ENCODE measurements around the gene LETM1. TPM values are rescaled to one million over a fixed set of nuclear protein-coding genes. Genes with fewer than 3 reads are reported as not detected.

Gene LETM1
- total and polyA plus RNA-seq, 4 experiments from 2014 or later, result 6.5 to 42.8 (median 25.5) TPM

DNA sequence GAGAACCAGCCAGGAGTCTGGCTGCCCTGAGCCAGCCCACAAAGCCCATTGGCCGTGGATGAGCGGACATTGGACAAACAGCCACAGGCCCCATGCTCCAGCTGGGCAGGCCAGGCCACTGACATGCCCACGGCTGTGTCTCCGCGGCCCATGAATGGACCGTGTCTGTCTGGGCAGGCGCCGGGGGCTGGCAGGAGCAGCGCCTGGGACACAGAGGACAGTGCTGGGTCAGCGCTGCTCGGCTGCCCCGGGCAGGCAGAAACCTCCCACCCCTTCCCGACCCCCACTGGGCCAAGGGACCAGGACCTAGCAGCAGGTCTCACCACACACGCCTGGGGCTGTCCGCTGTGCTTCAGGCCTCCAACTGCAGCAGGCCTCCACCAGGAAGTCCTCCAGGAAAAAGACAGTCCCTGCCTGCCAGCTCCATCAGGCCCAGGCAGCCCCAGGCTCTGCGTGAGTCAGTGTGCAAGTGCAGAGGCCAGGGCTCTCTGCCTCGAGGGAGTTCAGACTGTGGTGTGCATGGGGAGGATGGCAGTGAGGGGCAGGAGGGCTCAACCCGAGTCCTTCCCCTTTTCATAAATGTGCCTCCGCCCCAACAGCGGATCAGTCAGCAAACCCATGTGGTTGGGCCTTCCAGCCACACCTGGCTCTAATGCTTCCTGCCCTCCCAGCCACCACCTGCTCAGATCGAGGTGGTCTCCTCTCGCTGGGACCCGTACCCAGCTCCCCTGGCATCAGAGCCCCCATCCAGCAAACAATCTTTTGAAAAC is 80.0 kb downstream of the LETM1 start:
- ChIA-PET POLR2A (ENCODE audit: partially characterized antibody) (no interaction called here), CTCF (ENCODE audit: partially characterized antibody) (no interaction called here)
- H3K36me3 ChIP-seq (ENCODE audit: insufficient read depth, low read length), result no peaks in the 10 kb centered on the region
- no peak overlapping the region for H3K4me3 Mint-ChIP-seq
- intact Hi-C loops (cut with micrococcal nuclease), result no loop called here
- H3K4me3 ChIP-seq (ENCODE audit: low read length in 2 of 2), result no peak overlapping the region
- H3K4me1 Mint-ChIP-seq, result peaks cover 0 to 1% (median 0%) of the 10 kb centered on the region in 4 donors
- DNase-seq, result no peak
- no peaks in the 10 kb centered on the region for H3K27me3 ChIP-seq (ENCODE audit: insufficient read depth, low read length)
- no peak overlapping the region for H3K27ac ChIP-seq (ENCODE audit: low read depth, low read length)
- H3K9me3 ChIP-seq (ENCODE audit: control insufficient read depth in 1 of 2, low read length in 2 of 2), result no peaks in the 10 kb centered on the region
- no peaks in the 10 kb centered on the region for H3K9me3 Mint-ChIP-seq
- H3K27me3 Mint-ChIP-seq, result peaks cover 0 to 2% of the 10 kb centered on the region in 2 donors
- no peaks in the 10 kb centered on the region for H3K36me3 Mint-ChIP-seq
- no peaks in the 10 kb centered on the region for H3K4me1 ChIP-seq (ENCODE audit: insufficient read depth, low read length)
- no peak overlapping the region for H3K27ac Mint-ChIP-seq

DNA sequence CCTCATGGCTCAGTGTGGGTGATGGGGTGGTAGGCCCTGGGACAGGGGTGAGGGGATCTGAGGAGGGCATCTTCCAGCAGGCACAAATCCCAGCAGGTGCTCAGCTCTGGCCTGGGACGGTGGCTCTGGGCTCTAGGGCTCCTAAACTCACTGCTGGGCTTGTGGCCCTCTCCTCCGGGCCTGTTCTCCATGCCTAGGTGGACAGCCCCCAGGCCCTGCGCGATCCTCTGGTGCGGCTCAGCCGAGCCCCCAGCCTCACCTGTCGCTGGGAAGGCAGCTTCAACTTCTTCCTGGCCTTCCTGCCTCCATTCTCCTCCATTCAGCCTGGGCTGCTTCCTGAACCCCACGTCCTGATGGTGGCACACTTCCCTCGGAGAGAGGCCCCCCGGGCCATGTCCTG is 82.2 kb downstream of the LETM1 start:
- H3K27me3 Mint-ChIP-seq, result peaks cover 0 to 2% of the 10 kb centered on the region in 2 donors

GRCh38 chr4:1772853-1773538 is 83.0 kb downstream of the LETM1 start:
- no peak overlapping the region for H3K27ac Mint-ChIP-seq
- H3K4me1 Mint-ChIP-seq, result peaks cover 0 to 4% (median under 1%) of the 10 kb centered on the region in 4 donors
- POLR2A ChIA-PET (ENCODE audit: partially characterized antibody), result no interaction called here
- Histone ChIP-seq H3K9me3 (ENCODE audit: control insufficient read depth in 1 of 2, low read length in 2 of 2) (no peaks in the 10 kb centered on the region), H3K27me3 (ENCODE audit: insufficient read depth, low read length) (peaks cover 4% of the 10 kb centered on the region), H3K27ac (ENCODE audit: low read depth, low read length) (no peak overlapping the region), H3K4me1 (ENCODE audit: insufficient read depth, low read length) (no peaks in the 10 kb centered on the region), H3K4me3 (ENCODE audit: low read length in 2 of 2) (no peak overlapping the region), H3K36me3 (ENCODE audit: insufficient read depth, low read length) (no peaks in the 10 kb centered on the region)
- H3K27me3 Mint-ChIP-seq, result peaks cover 2 to 6% of the 10 kb centered on the region in 2 donors
- intact Hi-C loops (cut with micrococcal nuclease), result no loop called here
- H3K4me3 Mint-ChIP-seq, result no peak overlapping the region
- H3K9me3 Mint-ChIP-seq, result no peaks in the 10 kb centered on the region
- H3K36me3 Mint-ChIP-seq, result no peaks in the 10 kb centered on the region
- CTCF ChIA-PET (ENCODE audit: partially characterized antibody), result no interaction called here
- DNase-seq, result no peak

More for the DNA sequence above, 82.2 kb downstream of the LETM1 start:
- H3K27ac ChIP-seq (ENCODE audit: low read depth, low read length), result no peak overlapping the region
- no peaks in the 10 kb centered on the region for H3K27me3 ChIP-seq (ENCODE audit: insufficient read depth, low read length)
- Mint-ChIP-seq H3K36me3 (no peaks in the 10 kb centered on the region), H3K9me3 (no peaks in the 10 kb centered on the region), H3K4me3 (no peak overlapping the region), H3K27ac (no peak overlapping the region), H3K4me1 (peaks cover 0 to 1% (median 0%) of the 10 kb centered on the region in 4 donors)
- no peak for DNase-seq
- ChIA-PET CTCF (ENCODE audit: partially characterized antibody) (no interaction called here), POLR2A (ENCODE audit: partially characterized antibody) (no interaction called here)
- no peaks in the 10 kb centered on the region for H3K36me3 ChIP-seq (ENCODE audit: insufficient read depth, low read length)
- intact Hi-C loops (cut with micrococcal nuclease), result no loop called here
- H3K4me1 ChIP-seq (ENCODE audit: insufficient read depth, low read length), result no peaks in the 10 kb centered on the region
- no peak overlapping the region for H3K4me3 ChIP-seq (ENCODE audit: low read length in 2 of 2)
- no peaks in the 10 kb centered on the region for H3K9me3 ChIP-seq (ENCODE audit: control insufficient read depth in 1 of 2, low read length in 2 of 2)

DNA sequence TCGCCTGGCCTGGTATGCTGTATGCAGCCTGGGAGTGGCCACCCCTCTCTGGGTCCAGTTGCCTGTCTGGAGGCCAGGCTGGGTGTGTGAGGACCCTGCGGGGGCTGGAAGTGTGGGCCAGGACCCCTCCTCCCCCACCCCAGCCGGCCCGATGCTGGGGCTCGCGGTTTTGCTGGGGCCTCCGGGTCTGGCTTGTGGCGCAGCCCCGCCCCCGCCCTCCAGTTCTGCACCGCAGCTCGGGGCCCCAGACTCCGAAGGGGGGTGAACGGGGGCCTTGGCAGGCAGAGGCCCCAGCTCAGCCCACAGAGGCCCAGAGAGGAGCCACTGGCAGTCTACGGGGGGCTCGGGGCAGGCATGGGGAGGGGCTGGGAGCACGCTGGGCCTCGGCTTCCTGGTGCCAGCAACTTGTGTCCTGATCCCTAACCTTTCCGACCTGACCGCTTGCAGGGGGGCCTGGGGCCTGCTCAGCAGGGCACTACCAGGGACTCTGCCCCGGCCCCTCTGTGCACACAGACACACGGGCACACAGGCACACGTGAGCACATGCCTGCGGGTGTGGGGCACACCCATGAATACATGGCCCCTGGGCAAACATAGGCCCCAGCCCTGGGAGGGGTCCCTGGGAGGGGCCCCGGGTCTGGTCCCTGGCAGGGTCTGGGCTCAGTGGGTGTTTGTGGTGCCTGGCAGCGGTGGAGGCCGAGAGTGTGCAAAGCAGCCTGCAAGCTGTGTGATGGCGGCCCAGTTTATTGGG is 84.2 kb downstream of the LETM1 start:
- peaks cover 4% of the 10 kb centered on the region for H3K27me3 ChIP-seq (ENCODE audit: insufficient read depth, low read length)
- no peaks in the 10 kb centered on the region for H3K9me3 Mint-ChIP-seq
- no peaks in the 10 kb centered on the region for H3K4me1 ChIP-seq (ENCODE audit: insufficient read depth, low read length)
- ChIA-PET POLR2A (ENCODE audit: partially characterized antibody) (no interaction called here), CTCF (ENCODE audit: partially characterized antibody) (no interaction called here)
- H3K4me1 Mint-ChIP-seq, result peaks cover 0 to 4% (median under 1%) of the 10 kb centered on the region in 4 donors
- no peak for DNase-seq
- H3K27ac ChIP-seq (ENCODE audit: low read depth, low read length), result no peak overlapping the region
- no peak overlapping the region for H3K4me3 ChIP-seq (ENCODE audit: low read length in 2 of 2)
- H3K4me3 Mint-ChIP-seq, result no peak overlapping the region
- H3K9me3 ChIP-seq (ENCODE audit: control insufficient read depth in 1 of 2, low read length in 2 of 2), result no peaks in the 10 kb centered on the region
- no peak overlapping the region for H3K27ac Mint-ChIP-seq
- peaks cover 2 to 7% of the 10 kb centered on the region in 2 donors for H3K27me3 Mint-ChIP-seq
- intact Hi-C loops (cut with micrococcal nuclease), result no loop called here
- H3K36me3 Mint-ChIP-seq, result no peaks in the 10 kb centered on the region
- H3K36me3 ChIP-seq (ENCODE audit: insufficient read depth, low read length), result no peaks in the 10 kb centered on the region

GRCh38 chr4:1770791-1771231 is 85.1 kb downstream of the LETM1 start:
- ChIA-PET POLR2A (ENCODE audit: partially characterized antibody) (no interaction called here), CTCF (ENCODE audit: partially characterized antibody) (no interaction called here)
- H3K9me3 Mint-ChIP-seq, result no peaks in the 10 kb centered on the region
- no peaks in the 10 kb centered on the region for H3K9me3 ChIP-seq (ENCODE audit: control insufficient read depth in 1 of 2, low read length in 2 of 2)
- H3K27ac Mint-ChIP-seq, result no peak overlapping the region
- H3K36me3 ChIP-seq (ENCODE audit: insufficient read depth, low read length), result no peaks in the 10 kb centered on the region
- H3K4me3 Mint-ChIP-seq, result no peak overlapping the region
- intact Hi-C loops (cut with micrococcal nuclease), result no loop called here
- no peak overlapping the region for H3K27ac ChIP-seq (ENCODE audit: low read depth, low read length)
- no peaks in the 10 kb centered on the region for H3K4me1 ChIP-seq (ENCODE audit: insufficient read depth, low read length)
- H3K4me1 Mint-ChIP-seq, result peaks cover 0 to 4% (median under 1%) of the 10 kb centered on the region in 4 donors
- peaks cover 2 to 7% of the 10 kb centered on the region in 2 donors for H3K27me3 Mint-ChIP-seq
- no peaks in the 10 kb centered on the region for H3K36me3 Mint-ChIP-seq
- no peak for DNase-seq
- no peak overlapping the region for H3K4me3 ChIP-seq (ENCODE audit: low read length in 2 of 2)
- peaks cover 4% of the 10 kb centered on the region for H3K27me3 ChIP-seq (ENCODE audit: insufficient read depth, low read length)

GRCh38 chr4:1770245-1770644 is 85.7 kb downstream of the LETM1 start:
- peaks cover 2 to 11% of the 10 kb centered on the region in 2 donors for H3K27me3 Mint-ChIP-seq

GRCh38 chr4:1769692-1770091 is 86.3 kb downstream of the LETM1 start:
- peaks cover 4% of the 10 kb centered on the region for H3K27me3 ChIP-seq (ENCODE audit: insufficient read depth, low read length)
- intact Hi-C loops (cut with micrococcal nuclease), result no loop called here

More at GRCh38 chr4:1770245-1770644, 85.7 kb downstream of the LETM1 start:
- peaks cover 0 to 4% (median under 1%) of the 10 kb centered on the region in 4 donors for H3K4me1 Mint-ChIP-seq
- no peak overlapping the region for H3K27ac Mint-ChIP-seq
- DNase-seq, result no peak
- Histone ChIP-seq H3K27ac (ENCODE audit: low read depth, low read length) (no peak overlapping the region), H3K9me3 (ENCODE audit: control insufficient read depth in 1 of 2, low read length in 2 of 2) (no peaks in the 10 kb centered on the region), H3K4me1 (ENCODE audit: insufficient read depth, low read length) (no peaks in the 10 kb centered on the region), H3K36me3 (ENCODE audit: insufficient read depth, low read length) (no peaks in the 10 kb centered on the region), H3K27me3 (ENCODE audit: insufficient read depth, low read length) (peaks cover 4% of the 10 kb centered on the region), H3K4me3 (ENCODE audit: low read length in 2 of 2) (no peak overlapping the region)
- H3K36me3 Mint-ChIP-seq, result no peaks in the 10 kb centered on the region
- no peak overlapping the region for H3K4me3 Mint-ChIP-seq
- ChIA-PET CTCF (ENCODE audit: partially characterized antibody) (no interaction called here), POLR2A (ENCODE audit: partially characterized antibody) (no interaction called here)
- intact Hi-C loops (cut with micrococcal nuclease), result no loop called here
- H3K9me3 Mint-ChIP-seq, result no peaks in the 10 kb centered on the region

More at GRCh38 chr4:1769692-1770091, 86.3 kb downstream of the LETM1 start:
- Mint-ChIP-seq H3K27ac (no peak overlapping the region), H3K4me3 (no peak overlapping the region), H3K9me3 (no peaks in the 10 kb centered on the region), H3K4me1 (peaks cover 0 to 4% (median under 1%) of the 10 kb centered on the region in 4 donors), H3K27me3 (peaks cover 2 to 11% of the 10 kb centered on the region in 2 donors), H3K36me3 (no peaks in the 10 kb centered on the region)
- no peaks in the 10 kb centered on the region for H3K9me3 ChIP-seq (ENCODE audit: control insufficient read depth in 1 of 2, low read length in 2 of 2)
- ChIA-PET CTCF (ENCODE audit: partially characterized antibody) (no interaction called here), POLR2A (ENCODE audit: partially characterized antibody) (no interaction called here)
- H3K4me1 ChIP-seq (ENCODE audit: insufficient read depth, low read length), result no peaks in the 10 kb centered on the region
- H3K36me3 ChIP-seq (ENCODE audit: insufficient read depth, low read length), result no peaks in the 10 kb centered on the region
- no peak for DNase-seq
- no peak overlapping the region for H3K27ac ChIP-seq (ENCODE audit: low read depth, low read length)
- no peak overlapping the region for H3K4me3 ChIP-seq (ENCODE audit: low read length in 2 of 2)
